ENCODE measurements around the gene MZB1. TPM values are rescaled to one million over a fixed set of nuclear protein-coding genes. Genes with fewer than 3 reads are reported as not detected.
A peak's percentile ranks its signal among the peaks of the same experiment; 100 is the strongest.
"Not testable (repeated sequence)": the region's sequence is repeated elsewhere in the genome, so short reads cannot be mapped to it uniquely, and the experiment has no call there.

The MZB1 gene
- total RNA-seq, 1 donor from 2014 or later = 12.9 TPM

DNA sequence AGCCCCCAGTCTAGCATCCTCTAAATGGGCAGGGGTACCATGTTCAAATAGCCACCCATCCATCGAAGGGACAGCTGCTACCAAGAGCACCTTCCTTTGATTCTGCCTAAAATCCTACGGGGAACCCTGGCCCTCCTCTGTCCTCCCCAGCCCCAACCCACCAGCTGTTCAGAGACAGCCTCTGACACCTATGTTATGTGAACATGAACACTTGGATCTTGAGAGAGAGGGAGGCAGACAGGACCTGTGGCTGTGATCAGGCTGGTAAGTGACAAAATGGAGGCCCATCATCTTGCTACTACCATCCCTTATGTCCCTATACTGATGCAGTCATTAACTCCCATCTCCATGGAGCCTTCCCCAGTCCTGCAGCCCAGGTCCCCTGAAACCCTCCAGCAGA lies 14.8 kb downstream of the MZB1 start:
- DNase-seq (ENCODE audit: low spot score) = peak; percentile 26

DNA sequence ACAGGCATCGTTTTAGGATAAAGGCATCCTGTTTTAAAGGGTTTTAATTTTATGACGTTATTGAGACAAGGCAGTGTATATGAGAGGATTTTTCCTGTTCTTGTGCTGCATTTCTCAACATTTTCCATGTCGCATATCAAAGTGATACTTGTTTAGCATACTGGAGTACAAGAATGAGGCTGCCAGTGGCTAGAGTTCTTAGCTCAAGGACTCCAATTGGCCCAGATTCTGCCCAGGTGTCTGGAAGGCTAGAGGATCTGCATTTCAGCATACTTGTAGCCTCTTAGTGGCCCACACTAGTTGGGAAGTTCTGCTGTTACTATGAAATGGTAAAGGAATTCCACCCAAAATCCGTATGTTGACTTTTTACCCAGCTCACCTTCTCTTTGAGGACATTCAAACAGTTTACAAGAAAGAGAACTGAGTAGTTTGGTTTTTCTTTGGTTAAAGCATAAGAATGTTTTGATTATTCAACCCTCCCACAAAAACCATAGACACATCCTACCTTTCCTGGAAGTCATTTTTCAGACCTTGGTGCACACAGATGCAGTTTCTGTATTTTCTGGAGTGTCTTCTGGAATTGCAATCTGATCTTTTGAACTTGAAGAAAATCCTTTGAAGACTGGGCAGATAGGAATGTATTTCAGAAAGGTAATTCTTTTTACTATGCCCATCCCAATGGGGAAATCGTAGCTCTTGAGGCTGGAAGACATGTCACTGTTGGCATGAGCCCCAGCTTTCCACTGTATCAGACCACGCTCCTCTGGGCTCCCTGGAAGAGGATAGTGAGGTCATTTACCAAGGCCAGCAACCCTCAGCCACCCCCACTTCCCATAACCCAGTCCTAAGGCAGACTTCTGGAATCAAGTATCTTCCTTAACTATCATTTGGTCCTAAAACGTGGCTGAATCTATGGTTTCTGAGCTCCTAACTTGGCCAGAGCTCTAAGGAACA lies 18.0 kb downstream of the MZB1 start:
- DNase-seq (ENCODE audit: low spot score) = no peak

DNA sequence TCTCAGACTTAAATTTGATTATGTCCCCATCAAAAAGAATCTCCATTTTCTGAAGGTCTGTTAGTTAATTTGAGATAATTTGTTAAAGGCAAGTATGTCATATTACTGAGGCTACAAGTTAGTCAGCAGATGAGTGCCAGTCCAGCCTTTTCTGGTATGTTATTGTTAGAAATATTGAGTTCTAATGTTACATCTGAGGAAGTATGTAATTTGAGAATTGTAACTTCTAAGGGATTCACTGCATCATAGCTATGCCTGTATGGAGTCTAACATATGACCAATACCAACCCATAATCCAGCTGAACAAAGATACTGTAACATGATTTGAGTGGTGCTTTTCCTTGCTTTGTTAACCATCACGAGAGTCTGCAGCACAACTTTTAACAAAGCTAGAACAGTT lies 20.5 kb downstream of the MZB1 start:
- no peak for DNase-seq (ENCODE audit: low spot score)

DNA sequence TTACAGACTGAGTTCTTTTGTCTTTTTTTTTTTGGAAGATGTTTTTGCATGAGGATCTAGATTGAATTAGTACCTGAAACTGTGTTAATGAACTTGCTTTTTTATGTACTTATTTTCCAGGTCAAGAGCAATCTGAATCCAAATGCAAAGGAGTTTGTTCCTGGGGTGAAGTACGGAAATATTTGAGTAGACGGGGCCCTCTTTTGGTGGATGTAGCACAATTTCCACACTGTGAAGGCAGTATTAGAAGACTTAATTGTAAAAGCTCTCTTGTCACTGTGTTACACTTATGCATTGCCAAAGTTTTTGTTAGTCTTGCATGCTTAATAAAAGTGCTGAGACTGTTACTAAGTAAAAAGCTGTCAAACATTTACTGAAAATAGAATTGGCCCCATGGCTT lies 21.1 kb downstream of the MZB1 start:
- DNase-seq (ENCODE audit: low spot score) = no peak

DNA sequence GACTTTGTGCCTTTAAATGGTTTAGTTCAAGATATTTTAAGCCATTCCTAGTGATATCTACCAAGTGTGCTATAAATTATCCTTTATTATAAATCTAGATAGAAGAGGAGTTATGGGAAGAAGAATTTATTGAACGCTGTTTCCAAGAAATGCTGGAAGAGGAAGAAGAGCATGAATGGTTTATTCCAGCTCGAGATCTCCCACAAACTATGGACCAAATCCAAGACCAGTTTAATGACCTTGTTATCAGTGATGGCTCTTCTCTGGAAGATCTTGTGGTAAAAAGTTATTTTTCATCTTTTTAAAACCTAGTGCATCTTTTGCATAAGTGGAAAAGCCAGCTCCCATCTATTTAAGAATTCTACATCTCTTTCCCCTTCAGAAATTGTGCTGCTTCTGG lies 25.2 kb downstream of the MZB1 start:
- no peak for DNase-seq (ENCODE audit: low spot score)

DNA sequence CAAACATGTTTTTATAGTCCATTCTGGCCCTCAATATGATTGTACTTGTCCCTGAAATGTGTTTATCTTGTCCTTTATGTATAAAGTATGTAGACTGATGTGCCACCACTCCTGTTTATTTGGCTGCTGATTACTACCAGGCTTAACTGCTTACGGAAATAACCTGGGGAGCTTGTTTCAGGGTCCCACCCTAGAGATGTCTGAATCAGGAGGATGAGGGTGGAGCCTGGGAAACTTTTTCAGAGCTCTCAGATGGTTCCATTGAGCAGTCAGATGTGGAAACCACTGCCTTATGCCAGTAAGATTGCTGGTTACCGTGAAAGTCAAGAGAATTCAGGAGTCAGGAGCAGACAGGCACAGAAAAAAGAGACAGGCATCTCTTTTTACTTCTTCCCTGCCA lies 25.8 kb downstream of the MZB1 start:
- DNase-seq (ENCODE audit: low spot score) = peak; percentile 29

DNA sequence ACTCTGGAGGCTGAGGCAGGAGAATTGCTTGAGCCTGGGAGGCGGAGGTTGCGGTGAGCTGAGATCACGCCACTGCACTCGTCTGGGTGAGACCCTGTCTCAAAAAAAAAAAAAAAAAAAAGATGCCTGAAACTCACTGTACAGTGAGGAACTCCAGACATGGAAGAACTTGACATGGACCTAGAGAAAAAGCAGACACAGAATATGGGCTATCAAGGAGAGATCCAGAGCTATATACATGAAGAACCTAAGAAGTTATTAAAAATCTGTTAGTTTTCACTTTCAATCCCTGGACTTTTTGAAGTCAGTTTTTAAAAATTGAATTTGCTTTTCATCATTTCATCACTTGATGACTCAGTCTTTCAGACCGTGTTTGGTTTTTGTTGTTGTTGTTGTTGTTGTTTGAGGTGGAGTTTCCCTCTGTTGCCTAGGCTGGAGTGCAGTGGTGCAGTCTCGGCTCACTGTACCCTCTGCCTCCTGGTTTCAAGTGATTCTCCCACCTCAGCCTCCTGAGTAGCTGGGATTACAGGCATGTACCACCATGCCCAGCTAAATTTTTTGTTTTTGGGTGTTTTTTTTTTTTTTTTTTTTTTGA lies 27.8 kb downstream of the MZB1 start:
- DNase-seq (ENCODE audit: low spot score) = no peak

DNA sequence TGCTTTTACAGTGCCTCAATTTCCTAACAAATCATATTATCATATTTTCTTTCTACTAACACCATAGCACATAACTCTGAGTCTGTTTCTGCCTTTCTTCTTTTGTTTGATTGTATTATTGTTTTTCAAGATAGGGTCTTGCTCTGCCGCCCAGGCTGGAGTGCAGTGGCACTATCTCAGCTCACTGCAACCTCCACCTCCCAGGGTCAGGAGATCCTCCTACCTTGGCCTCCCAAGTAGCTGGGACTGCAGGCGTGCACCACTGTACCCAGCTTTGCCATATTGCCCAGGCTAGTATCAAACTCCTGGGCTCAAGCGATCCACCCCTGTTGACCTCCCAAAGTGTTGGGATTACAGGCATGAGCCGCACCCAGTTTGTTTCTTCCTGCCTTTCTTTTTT lies 29.3 kb downstream of the MZB1 start:
- no peak for DNase-seq (ENCODE audit: low spot score)

DNA sequence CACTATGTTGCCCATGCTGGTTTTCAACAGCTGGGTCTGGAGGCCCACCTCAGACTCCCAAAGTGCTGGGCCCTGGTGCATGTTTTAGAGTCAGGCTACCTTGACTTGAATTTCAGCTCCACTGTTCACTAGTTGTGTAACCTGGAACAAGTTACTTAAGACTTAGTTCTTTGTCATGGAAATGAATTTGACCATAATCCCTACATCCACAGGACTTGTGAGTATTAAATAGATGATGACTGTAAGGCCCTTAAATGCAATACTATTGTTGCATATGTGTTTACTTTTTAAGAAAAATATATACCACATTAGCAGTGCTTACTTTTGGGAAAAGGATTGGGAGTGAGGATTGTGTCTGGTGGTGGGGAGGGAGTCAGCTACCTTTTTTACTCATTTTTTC lies 31.6 kb downstream of the MZB1 start:
- DNase-seq (ENCODE audit: low spot score) = no peak

DNA sequence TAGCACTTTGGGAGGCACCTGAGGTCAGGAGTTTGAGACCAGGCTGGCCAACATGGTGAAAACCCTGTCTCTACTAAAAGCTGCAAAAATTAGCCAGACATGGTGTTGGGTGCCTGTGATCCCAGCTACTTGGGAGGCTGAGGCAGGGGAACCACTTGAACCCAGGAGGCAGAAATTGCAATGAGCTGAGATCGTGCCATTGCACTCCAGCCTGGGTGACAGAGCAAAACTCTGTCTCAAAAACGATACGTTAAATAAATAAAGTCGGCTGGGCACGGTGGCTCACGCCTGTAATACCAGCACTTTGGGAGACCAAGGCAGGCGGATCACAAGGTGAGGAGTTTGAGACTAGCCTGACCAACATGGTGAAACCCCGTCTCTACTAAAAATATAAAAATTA lies 33.8 kb downstream of the MZB1 start:
- DNase-seq (ENCODE audit: low spot score) = not testable (repeated sequence)

DNA sequence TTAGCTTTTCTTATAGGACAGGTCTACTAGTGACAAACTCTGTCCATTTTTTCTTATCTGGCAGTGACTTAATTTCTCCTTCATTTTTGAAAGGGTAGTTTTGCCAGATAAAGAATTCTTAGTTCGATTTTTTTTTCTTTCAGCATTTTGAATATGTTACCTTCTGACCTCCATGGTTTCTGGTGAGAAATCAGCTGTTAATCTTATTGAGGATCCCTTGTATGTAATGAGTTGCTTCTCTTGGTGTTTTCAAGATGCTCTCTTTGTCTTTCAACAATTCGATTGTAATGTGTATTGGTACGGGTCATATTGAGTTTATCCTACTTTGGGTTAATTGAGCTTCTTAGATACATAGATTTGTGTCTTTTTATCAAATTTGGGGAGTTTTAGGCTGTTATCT lies 35.5 kb downstream of the MZB1 start:
- no peak for DNase-seq (ENCODE audit: low spot score)

DNA sequence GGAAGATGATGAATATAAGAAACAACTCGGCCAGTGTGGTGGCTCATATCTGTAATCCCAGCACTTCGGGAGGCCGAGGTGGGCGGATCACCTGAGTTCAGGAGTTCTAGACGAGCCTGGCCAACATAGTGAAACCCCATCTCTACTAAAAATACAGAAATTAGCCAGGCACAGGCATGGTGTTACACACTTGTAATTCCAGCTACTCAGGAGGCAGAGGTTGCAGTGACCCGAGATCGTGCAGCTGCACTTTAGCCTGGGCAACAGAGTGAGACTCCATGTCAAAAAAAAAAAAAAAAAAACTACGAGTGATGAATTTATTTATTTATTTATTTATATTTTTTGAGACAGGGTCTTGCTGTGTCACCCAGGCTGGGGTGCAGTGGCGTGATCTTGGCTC lies 41.9 kb downstream of the MZB1 start:
- DNase-seq (ENCODE audit: low spot score) = not testable (repeated sequence)

DNA sequence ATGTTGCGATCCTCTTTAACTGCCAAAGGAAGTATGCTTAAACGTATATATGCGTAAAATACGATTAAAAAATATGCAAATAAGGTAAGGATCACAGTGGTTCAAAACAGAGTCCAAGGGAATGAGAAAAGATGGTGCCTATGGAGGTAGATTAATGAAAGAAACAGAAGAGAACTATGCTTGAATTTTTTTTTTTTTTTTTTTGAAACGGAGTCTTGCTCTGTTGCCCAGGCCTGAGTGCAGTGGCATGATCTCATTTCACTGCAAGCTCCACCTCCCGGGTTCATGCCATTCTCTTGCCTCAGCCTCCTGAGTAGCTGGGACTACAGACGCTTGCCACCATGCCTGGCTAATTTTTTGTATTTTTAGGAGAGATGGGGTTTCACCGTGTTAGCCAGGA lies 44.3 kb downstream of the MZB1 start:
- DNase-seq (ENCODE audit: low spot score) = not testable (repeated sequence)

DNA sequence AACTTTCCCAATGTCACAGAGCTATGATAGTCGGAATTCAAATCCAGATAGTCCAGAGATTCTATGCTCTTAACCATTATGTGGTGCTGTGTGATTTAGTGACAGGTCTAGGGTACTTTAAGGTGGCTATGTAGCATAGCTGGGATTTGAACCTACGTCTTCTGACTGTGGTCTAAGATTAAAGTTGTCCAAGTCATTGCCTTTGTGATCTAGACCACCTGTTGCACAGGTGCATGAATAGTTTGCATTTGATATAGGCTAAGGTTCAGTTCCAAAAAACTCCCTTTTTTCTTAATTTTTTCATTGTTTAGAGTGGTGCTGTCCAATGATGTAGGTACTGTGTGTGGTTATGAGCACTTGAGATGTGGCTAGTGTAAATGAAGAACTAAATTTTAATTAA lies 45.5 kb downstream of the MZB1 start:
- no peak for DNase-seq (ENCODE audit: low spot score)

DNA sequence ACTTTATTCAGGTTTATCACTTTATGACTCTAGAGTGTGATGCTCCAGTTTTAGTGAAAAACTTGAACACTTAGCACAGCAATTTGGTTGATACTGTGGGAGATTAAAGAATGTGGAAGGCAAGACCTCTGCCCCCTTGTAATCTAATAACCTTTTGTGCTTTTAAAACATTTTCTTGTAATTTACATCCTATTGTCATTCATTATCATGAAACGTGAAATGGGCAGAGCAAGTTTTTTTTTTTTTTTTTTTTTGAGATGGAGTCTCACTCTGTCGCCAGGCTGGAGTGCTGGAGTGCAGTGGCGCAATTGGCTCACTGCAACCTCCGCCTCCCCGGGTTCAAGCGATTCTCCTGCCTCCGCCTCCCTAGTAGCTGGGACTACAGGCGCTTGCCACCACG lies 46.2 kb downstream of the MZB1 start:
- DNase-seq (ENCODE audit: low spot score) = no peak

DNA sequence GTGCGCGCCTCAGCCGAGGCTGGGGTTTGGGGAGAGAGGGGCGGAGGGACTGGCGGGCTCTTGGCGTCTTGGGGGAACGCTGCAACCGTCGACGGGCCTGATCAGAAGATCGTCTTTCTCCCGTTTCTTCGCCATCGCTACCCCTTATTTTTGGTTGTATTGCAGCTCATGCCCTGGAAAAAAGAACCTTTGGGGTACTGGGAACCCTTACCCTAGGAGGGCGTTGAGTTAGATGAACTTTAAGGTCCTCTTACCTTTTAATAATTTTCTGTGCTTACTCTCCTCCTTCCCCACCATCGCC lies 47.3 kb downstream of the MZB1 start:
- no peak for DNase-seq (ENCODE audit: low spot score)

DNA sequence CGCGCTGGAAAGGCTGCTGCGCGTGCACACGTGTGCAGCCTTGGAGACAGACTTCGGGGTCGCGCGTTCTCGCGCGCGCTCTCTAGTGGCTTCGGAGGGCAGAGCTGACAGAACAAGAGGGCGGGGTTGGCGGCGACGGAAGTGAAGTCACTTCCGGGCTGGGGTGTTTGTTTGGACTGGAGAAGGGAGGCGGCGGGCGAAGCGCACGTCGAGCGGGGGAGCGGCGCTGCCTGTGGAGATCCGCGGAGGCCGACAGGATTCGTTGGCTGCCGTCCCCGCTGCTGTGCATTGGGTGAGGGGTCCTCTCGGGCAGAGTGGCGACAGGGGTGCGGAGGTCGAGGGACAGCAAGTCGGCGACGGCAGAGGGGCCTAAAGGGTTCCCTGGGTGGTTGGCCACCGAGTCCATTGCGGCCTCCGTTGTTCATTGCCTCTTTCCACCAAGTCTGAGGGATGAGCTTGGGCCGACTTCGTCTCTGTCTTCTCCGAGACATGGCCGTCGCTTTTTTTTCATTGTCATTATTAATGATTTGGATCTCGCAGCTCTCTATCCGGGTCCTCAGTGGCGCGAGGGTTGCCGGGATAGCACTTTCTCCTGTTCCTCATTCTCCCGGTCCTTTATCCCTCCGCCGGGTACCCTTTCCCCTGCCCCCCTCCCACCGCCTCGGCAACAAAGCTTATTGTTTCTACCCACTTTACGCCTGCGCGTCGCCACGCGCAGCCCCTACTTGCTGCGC lies 47.9 kb downstream of the MZB1 start, which contains the start of gene PAIP2:
PAIP2 (plus strand) TSS at position 166 of the 734 bp plus-strand sequence. CDS start 21,931 bp downstream, outside the sequence.
- DNase-seq (ENCODE audit: low spot score) = peak; percentile 99

DNA sequence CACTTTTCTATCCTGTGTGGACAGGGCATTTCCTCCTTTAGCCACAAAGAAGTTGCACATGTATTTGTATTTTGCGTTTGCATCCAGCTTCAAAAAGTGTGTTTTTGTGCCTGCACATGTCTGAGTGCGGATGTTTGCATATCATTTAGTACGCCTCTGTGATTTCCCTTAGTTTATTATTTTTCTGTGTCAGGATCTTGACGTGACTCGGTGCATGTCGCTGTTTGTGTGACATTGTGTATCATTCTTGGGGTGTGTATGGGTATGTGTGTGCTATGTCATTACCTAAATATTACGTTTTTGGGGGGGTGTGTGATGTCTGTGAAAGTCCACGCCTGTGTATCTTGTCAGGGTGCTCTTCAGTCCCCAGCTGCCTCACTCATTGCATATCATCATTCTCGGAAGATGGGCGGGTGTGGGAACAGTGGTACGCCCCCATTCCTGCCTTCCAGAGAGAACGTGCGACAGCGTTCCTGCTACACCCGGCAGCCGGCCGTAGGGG lies 48.5 kb downstream of the MZB1 start:
- no peak for DNase-seq (ENCODE audit: low spot score)

DNA sequence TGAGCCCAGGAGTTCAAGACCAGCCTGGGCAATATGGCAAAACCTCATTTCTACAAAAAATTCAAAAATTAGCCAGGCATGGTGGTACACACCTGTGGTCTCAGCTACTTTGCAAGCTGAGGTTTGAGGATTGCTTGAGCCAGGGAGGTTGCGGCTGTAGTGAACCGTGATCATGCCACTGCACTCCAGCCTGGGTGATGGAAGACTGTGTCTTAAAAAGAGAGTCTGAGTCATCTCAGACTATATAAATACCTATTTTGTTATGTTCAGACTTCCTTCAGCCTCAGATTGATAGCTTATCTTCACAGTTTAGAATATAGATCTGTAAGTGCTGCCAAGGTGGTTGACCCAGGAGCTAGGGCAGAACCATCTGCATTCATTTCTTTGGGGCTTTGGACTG lies 49.7 kb downstream of the MZB1 start:
- DNase-seq (ENCODE audit: low spot score) = no peak
